HL-60 (cell line): ENCODE measurements around the gene PGM5.

Experiments used
- CTCF ChIP-seq: IDR thresholded peaks from one replicate; pipeline ENCODE4 v1.5.1; 2011; ENCODE audit warnings: low read length, control low read depth, inconsistent platforms; ENCODE audit not compliant: insufficient read depth
- GABPA ChIP-seq: IDR thresholded peaks from 2 replicates; pipeline ENCODE4 v1.6.1; 2012; ENCODE audit warnings: low read depth
- POLR2AphosphoS5 ChIP-seq: IDR thresholded peaks from 2 replicates; pipeline ENCODE4 v1.6.1; 2012; ENCODE audit warnings: low read depth

GRCh38 chr9:68496356-68496755 is 139.9 kb downstream of the PGM5 start:
- TF ChIP-seq CTCF = no peak
- no peak for TF ChIP-seq GABPA
- no peak for TF ChIP-seq POLR2AphosphoS5
